ENCODE results near the gene CCDC102A.
"Not testable (repeated sequence)": the region's sequence is repeated elsewhere in the genome, so short reads cannot be mapped to it uniquely, and the experiment has no call there.

Gene CCDC102A

DNA sequence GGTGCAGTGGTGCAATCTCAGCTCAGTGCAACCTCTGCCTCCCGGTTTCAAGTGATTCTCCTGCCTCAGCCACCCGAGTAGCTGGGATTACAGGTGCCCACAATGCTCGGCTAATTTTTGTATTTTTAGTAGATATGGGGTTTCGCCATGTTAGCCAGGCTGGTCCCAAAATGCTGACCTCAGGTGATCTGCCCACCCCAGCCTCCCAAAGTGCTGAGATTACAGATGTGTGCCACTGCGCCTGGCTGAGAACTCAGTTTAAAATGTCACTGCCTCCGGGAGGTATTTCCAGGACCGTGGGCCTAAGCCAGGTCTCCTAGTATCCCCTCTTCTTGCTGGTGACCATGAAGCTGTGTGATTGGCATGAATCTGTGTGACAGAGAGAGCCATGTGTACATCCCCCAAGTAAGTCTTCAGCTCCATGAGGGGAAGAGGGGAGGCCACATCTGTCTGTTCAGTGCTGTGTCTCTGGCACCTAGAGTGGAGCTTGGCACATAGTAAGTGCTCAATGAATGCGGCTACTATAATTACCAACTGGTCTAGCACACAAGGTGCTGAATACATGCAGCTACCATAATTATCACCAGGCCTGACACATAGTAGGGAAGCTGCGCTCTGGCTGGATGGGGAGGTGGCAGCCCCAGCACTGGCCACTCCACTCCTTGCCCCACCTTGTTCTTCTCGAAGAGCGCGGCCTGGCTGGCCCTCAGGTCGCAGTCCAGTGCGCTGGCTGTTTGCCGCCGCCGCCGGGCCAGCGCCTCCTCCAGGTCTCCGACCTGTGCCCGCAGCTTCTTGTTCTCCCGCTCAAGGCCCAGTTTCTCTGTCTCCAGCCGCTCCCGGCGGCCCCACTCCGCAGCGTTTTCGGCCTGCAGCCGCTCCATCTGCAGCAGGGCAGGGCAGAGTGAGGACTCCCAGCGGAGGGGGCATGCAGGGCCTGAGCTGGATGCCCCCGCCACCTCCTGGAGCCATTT is 18.7 kb downstream of the CCDC102A start:
- no peak for DNase-seq

DNA sequence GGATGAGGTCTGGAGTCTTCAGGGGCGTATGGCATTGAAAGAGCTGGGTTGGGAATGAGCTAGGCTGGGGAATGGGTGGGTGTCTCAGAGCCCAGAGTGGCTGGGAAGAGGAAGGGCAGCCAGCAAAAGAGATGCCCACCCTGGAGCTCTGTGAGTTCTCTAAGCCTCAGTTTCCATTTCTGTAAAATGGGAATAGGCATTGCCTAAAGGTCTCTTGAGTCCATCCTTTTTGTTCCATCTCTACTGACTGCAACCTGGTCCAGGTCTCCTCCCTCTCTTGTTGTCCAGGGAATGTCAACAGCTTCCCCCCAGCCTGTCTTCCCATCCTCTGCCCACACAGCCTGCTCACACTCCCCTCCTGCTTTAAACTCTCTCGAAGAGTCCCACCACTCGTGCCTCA is 19.6 kb downstream of the CCDC102A start:
- DNase-seq: no peak

DNA sequence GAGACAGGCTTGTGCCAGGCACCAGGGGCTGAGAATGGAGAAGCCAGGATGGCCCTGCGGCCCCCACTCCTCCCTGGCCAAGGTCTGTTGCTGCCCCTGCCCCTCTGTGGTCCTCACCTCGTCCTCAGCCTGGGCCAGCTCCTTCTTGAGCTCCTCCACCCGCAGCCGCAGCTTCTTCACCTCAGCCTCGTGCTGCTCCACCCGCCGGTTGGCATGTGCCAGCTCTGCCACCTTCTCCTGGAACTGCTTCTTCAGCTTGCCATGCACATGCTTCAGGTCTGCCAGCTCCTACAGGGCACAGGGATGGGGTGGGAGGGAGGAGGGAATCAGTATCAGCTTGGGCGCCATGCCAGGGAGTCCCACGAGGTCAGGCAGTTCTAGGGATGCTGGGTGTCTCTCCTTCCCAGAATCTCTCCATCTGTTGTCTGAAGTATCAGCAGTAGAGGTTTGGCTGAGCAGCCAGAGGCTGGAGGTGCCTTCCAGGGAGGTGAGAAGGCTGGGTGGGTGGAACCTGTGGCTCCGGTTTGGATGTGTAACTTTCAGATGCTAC is 20.1 kb downstream of the CCDC102A start:
- no peak for DNase-seq

DNA sequence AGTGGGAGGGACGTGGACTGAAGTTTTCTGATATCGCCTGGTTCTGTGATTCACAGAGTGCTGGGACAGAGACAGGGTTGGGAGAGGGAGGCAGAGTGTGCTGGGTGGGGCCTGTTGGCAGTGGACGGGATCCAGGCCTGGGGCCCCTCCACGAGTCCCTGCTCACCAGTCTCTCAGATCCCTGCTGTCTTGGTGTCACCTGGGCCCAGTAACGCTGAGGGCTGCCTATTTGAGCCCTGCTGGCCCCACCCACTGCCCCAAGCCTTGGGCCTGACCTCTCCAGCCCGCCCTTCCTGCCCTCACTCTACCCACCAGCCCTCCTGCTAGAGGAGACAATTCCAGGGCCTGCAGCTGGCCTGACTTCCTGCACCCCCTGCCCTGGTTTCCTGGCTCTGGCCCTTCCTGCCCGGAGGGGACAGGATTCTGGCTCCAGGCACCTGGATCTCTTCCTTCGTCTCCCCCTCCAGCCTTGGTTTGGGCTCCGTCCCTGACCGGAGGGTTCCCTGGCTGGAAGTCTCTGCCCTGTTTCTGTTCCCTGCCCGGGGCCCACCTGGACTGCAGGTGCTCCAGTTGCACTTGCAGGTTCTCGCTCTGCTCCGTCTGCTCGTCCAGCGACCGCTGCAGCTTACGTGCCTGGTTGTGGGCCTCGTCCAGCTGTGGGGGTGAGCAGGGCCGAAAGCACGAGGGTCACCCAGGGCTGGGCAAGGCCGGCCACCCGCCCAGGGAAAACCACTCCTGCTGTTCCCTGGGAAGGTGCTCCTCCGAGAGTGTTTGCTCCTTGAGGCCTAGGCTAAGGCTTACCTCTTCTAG is 21.4 kb downstream of the CCDC102A start:
- DNase-seq: no peak

DNA sequence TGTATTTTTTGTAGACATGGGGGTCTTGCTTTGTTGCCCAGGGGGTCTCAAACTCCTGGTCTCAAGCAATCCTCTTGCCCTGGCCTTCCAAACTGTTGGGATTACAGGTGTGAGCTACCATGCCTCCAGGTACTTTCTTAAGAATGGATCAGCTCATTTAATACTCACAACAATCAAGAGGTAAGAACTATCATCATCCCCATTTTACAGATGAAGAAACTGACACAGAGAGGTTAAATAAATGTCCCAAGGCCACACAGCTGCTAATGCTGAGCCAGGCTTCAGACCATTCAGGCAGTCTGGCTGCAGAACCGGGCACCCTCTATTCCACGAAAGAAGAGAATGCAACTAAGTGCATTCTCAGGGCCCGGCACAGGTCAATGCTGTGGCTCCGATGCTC is 22.0 kb downstream of the CCDC102A start:
- DNase-seq: no peak

DNA sequence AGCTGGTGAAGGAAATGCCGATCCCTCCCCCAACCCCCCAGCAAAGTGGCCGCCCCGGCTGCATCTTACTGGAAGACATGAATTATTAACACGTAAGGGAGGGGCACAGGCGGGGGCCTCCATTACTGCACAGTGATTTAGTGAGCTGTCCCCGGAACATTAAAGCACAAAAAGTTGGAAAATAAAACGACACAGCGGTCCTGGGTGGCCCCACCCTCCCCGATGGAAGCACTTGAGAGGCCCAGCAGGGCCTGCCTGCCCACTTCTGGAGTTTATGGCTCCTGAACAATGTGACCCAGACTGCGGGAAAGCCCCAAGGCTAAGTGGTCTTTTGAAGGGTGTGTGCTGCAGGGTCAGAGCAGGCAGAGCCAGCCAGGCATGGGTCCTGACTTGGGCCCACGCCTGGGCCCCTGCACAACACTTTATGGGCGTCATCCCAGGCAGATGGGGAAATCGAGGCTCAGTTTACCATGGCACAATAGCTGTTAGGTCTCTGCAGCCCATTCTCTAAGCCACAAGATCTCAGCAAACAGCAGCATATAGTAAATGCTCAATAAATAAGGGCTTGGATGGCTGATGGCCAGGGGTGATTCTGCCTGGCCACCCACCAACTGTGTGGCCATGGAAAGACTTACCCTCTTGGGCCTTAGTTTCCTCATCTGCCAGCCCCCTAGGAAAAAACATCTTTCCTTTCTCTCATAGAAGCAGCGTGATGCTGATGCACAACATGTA is 22.8 kb downstream of the CCDC102A start:
- no peak for DNase-seq

DNA sequence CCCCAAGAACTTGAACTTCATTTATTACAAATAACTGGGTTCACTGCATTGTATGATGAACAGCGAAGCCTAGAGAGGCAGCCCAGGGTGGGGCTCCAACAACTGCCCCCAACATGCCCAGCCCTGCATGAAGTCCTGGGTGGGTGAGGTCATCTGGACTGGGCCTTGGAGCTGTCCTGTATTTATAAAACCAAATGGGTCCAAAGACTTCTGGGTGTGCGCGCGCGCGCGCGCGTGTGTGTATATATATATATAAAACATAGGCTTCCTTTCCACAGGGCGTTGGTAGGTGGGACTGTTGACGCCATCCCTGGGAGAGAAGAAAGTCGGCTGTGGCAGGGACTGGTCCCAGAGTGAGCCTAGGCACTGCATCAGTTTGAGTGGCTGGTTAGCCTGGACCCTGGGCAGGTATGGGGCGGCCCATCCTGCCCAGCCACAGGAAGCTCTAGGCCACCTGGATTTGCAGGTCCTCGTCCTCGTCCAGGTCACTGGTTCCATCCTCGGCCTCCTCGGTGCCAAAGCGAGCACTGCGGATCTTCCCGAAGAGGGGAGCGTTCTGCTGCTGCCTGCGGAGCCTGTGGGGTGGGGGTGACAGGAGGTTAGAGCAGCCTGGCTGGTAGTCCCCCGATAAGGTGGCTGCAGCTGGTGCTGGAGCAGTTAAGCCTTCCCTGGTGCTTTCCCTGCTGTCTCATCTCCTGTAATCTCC is 23.9 kb downstream of the CCDC102A start:
- DNase-seq: no peak

DNA sequence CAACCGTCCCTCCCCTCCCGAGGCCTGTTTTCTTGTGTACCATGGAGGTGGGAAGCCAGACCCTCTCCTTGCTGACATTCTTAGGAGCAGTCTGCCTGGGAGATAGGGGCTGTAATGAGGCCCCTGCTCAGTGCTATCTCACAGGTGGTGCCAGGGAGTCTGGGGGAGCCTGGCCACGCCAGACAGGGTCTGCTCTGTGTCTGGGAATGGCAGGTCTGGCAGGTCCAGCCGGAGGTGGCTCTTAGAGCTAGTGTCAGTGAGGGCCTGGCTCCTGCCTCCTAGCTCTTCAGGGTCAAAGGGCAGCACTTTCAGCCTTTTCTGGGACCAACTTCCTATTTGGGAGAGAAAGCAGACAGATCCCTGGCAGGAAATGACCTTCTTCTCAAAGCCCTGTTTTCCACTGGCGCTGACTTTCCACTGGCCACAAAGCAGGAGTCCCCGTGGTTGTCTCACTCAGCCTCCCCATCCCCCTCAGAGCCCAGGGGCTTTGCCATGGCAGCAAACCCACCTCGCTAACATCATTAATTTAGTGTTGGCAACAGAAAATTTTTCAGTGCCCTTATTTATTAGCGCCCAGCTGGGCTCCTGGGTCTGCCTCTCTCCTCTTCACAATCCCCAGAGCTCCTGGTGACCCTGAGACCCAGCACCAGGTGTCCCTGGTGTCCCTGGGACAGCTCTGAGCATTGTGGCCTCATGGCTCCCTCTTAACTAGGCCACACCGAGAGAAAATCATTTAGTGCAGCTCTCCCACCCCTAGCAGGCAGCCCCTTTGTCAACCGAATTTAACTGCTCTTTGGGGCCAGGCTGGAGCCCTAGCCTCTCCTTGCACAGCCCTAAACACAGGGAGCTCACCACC is 26.1 kb downstream of the CCDC102A start:
- no peak for DNase-seq

DNA sequence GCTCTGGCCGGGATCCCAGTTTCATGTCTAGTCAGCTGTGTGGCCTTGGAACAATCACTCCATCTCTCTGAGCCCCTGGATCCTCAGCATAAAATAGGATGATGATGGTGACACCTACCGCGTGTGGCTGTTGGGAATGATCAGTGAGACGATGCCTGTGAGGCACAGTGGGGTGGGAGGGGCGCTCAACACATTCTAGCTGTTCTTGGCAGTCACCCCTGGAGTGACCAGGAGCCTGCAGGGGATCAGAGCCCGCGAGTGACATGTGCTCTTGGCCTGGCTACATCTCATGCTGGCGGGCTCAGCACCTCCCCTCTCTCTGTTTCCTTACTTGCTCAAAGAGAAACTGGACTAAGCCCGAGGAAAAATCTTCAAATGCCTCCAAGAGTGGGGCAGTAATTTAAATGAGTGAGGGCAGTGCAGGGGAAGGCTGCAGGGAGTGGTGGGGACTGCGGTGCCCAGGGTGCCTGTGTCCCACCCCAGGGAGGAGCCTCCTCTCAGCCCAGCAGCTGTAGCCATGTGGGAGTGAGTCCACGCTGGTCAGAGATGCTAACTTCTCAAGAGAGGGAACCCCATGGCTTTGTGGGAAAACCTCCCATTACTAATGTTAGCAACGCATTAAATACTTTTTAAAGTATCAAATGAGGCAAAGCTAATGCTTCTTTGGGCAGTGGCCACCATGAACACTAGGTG is 27.0 kb downstream of the CCDC102A start:
- DNase-seq: no peak

DNA sequence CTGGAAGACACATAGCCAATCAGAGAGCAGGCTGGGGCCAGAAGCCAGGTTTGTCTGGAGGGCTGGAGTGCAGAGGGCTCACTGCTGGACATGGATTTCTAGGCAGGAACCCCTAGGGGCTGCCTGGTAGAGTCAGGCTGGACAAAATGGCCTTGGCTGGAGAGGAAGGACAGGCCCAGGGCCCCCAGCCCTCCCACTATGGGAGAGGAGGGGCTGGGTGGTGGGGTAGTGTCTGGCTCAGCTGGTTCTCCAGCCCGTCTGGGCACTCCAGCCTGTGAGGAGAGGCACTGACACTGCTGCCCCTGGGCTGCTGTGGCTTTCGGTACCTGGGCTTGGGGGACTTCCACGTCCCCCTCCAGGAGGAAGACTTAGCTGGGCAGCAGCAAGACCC is 28.3 kb downstream of the CCDC102A start:
- DNase-seq: no peak

DNA sequence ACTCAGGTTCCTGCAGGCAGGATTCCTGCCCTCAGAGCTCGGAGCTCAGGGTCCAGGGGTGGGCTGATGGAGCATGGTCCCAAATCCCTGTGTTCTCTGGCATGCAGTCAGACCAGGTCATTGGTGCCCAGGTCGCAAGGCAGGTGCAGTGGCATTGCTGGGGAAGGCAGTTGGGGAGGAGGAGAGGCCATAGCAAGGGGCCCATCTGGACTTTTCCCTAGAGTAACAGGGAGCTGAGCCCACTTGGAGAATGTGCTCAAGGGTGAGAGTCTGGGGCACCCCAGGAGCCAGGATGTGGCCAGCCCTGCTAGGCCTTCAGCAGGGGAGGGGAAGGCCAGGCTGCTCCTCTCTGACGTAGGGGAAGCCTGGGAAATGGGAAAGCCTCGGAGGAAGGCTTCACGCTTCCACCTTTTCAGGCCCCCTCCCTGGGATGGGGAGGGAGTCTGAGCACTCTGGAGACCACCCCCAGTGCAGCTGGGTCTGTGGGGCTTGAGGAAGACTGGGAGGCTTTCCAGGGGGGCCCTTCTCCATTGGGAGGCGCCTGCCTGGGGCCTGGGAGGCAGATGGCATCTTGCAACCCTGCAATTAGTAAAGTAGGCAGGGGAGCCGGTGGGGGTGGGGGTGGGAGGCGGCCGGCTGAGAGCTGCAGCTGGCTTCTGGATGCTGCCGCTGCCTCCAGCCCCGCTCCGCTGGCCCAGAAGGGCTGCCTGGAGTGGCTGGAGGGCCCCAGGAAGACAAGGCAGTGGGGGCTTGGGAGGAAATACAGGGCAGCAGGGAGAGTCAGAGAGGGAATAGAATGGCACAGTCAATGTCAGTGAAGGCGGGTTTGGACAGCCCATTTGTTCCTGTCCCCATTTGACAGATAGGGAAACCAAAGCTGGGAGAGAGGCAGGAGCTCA is 29.0 kb downstream of the CCDC102A start:
- no peak for DNase-seq

DNA sequence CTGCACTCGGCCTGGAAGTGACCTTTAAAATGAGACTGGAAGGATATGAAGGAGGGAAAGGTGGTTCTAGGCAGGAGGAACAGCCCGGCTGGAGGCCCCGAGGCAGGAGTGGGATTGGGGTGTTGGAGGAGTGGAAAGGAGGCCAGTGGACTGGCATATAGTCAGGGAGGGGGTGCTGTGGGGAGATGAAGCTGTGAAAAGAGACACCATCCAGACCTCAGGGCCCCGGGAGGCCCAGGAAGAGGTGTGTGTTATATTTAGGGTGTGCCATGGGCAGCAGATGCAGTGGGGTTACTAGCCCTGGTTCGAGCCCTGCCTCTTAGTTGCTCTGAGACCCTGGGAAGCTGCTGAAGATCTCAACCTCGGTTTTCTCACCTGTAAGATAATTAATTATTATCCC is 31.2 kb downstream of the CCDC102A start:
- DNase-seq: no peak

DNA sequence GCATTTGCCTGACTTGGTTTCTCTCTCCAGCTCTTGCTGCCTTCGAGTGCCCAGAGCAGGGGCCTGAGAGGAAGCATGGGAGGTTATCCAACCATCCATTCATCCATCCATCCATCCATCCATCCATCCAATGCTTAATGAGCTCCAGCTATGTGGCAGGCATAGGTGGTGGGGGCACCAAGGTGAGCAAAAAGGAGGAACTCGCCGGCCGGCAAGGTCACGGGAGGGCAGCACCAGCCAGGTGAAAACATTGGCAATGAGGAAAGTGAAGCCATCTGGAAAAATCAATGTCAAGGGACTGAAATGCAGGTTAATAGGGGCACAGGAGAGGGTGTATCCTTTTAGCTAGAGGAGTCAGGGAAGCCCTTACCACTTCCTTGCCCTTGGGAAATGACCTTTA is 31.9 kb downstream of the CCDC102A start:
- DNase-seq: no peak

DNA sequence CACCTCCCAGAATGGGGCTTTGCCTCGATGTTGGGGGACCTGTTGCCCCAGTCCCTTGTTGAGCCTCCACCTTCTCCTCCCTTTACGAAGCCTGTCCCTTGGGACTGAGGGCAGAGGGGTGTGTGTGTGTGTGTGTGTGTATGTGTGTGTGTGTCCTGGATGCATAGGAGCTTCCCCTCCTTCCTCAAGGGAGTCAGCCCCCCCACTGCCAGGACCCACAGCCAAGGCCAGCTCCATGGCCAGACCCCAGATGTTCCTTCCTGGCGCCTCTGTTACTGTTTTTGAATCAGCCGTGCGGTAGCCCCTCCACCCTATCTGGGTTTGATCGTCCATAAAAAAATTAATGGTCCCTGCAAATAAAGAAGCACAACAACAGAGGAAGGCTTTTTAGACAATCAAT is 32.4 kb downstream of the CCDC102A start:
- no peak for DNase-seq

DNA sequence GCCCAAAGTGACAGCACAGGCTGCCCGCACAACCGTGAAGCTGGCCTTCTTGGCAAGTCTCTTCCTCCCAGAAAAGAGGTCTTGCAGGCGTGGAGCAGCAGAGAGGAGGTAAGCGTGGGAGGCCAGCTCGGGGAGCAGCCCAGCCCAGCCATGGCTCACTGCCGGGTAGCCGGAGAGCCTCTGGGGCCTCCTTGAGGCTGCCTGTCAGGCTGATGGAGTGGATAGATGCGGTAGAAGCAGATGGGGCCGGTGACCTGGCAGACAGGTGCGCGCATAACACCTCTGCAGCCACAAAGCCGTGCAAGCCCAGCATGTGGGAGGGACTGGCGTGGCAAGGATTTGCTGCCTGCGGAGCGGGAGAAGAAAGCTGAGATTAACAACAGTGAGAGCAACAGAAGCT is 33.0 kb downstream of the CCDC102A start:
- peak; percentile 81 for DNase-seq

DNA sequence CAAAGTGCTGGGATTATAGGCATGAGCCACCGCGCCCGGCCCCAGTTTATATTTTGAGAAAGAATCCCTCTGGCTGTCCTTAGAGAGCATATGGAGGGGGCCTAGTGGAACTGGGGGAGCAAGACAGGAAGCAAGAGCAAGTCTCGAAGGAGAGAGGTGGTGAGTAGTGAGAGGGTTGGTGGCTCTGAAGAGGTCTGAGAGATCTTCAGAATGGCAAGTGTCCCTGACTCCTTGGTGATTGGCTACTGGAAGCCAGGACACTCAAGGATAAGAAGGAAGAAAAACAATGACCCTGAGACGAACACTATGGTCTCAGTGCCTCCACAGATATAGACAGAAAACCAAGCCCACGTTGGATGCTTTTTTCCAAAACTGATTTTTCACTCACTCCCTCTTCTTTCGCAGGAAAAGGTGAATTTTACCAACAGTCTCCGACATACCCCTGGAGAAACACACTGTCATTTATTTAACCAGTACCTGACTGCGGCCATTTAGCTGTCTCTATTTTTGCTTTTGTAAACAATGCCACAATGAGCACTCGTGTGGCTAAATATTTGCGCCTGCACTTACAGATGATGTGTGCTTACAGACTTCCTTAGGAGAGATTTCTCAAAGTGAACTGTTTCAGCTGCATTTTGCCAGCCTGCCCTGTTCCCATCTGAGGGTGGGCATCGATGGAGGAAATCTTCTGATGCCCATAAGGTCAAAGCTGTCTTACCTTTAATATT is 34.2 kb downstream of the CCDC102A start:
- DNase-seq: peak; percentile 66

DNA sequence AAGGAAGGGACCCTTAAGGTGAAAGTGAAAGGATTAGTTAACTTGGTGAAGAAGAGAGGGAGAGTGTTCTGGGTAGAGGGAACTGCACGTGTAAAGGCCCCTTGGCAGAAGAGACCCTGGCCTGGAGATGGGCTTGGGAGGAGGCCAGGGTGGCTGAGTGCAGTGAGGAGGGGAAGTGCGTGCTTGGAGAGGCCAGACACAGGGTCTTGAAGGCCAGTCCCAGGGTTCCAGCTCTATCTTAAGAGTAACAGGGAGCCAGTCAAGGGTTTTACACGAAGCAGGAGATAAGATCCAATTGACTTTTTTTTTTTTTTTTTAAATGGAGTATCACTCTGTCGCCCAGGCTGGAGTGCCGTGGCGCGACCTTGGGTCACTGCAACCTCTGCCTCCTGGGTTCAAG is 34.9 kb downstream of the CCDC102A start:
- DNase-seq: no peak

DNA sequence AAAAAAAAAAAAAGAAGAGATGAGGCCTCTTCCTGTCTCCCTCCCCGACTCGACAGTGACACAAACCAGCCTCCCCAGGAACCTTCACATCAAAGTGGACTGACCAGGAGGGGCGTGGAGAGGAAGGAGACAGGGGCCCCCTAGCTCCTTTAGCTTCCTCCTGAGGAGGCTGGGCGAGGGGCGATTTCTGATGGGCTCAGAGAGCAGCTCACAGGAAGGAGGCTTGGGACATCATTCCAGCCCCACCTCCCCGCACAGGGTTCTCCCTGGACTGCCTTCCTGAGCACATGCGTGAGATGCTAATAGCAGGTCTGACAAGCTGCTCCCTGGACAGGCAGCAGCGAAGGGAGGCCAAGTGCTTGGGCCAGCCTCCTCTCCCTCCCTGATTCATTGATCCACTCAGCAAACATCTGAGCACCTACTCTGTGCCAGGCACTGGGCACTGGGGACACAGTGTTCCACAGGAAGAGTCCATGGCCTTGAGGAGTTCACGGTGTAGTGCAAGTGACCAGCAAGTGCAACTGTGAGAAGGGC is 35.7 kb downstream of the CCDC102A start:
- no peak for DNase-seq

DNA sequence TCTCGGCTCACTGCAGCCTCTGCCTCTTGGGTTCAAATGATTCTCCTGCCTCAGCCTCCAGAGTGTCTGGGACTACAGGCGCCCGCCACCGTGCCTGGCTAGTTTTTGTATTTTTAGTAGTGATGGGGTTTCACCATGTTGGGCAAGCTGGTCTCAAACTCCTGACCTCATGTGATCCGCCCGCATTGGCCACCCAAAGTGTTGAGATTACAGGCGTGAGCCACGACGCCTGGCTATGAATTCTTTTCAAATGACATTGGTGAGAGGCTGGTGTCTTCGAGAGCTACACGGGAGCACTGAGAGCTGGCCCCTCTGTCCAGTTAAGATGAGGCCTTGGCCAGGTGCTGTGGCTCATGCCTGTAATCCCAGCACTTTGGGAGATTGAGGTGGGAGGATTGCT is 36.4 kb downstream of the CCDC102A start:
- not testable (repeated sequence) for DNase-seq

Measured in DMS153 (cell line).